Measurements from ENCODE around the gene DDIT4L. TPM values are rescaled to one million over a fixed set of nuclear protein-coding genes. Genes with fewer than 3 reads are reported as not detected.
A peak's percentile ranks its signal among the peaks of the same experiment; 100 is the strongest.
"Not testable (repeated sequence)": the region's sequence is repeated elsewhere in the genome, so short reads cannot be mapped to it uniquely, and the experiment has no call there.

The DDIT4L gene
- 9.4 TPM for polyA plus RNA-seq (2013, experiment 1 of 4)
- polyA plus RNA-seq (2013, experiment 2 of 4): 13.9 TPM
- polyA plus RNA-seq (2013, experiment 3 of 4): 5.8 TPM
- polyA plus RNA-seq (2013, experiment 4 of 4): 7.4 TPM

- Histone ChIP-seq H3K36me3 (ENCODE audit: control insufficient read depth, insufficient read depth, low read length) (no peaks in the 10 kb centered on the region), H3K27ac (ENCODE audit: insufficient read depth, low read depth, low read length, poor library complexity, severe bottlenecking) (no peak within 1 kb of the TSS), H3K4me3 (ENCODE audit: insufficient read depth, low read depth, low read length) (peak within 1 kb of the TSS; percentile 61), H3K9me3 (ENCODE audit: control insufficient read depth, low read length) (no peaks in the 10 kb centered on the region), H3K4me1 (ENCODE audit: control insufficient read depth, insufficient read depth, low read length) (peaks cover 6% of the 10 kb centered on the region), H3K27me3 (ENCODE audit: control insufficient read depth, insufficient read depth, low read length, poor library complexity, severe bottlenecking) (peaks cover 39% of the 10 kb centered on the region)
- WGBS, 2 experiments: 0 to 1% methylated on average over 48 to 51 of the region's 51 CpGs
These were observed at the start of gene DDIT4L for GRCh38 chr4:100189820-100190642. Gene DDIT4L (minus strand): TSS chr4:100190468. CDS start chr4:100189983, 485 bp downstream.

- 95 to 97% methylated on average over 2 of the region's 2 CpGs for WGBS, 2 experiments
- Histone ChIP-seq H3K4me1 (ENCODE audit: control insufficient read depth, insufficient read depth, low read length) (no peaks in the 10 kb centered on the region), H3K27me3 (ENCODE audit: control insufficient read depth, insufficient read depth, low read length, poor library complexity, severe bottlenecking) (no peaks in the 10 kb centered on the region), H3K27ac (ENCODE audit: insufficient read depth, low read depth, low read length, poor library complexity, severe bottlenecking) (no peak overlapping the region), H3K36me3 (ENCODE audit: control insufficient read depth, insufficient read depth, low read length) (no peaks in the 10 kb centered on the region), H3K4me3 (ENCODE audit: insufficient read depth, low read depth, low read length) (no peak overlapping the region), H3K9me3 (ENCODE audit: control insufficient read depth, low read length) (no peaks in the 10 kb centered on the region)
These were observed 49.7 kb upstream of the DDIT4L start for GRCh38 chr4:100240008-100240407.

- H3K36me3 ChIP-seq (ENCODE audit: control insufficient read depth, insufficient read depth, low read length): no peaks in the 10 kb centered on the region
- no peaks in the 10 kb centered on the region for H3K27me3 ChIP-seq (ENCODE audit: control insufficient read depth, insufficient read depth, low read length, poor library complexity, severe bottlenecking)
- H3K4me3 ChIP-seq (ENCODE audit: insufficient read depth, low read depth, low read length): no peak overlapping the region
- no peak overlapping the region for H3K27ac ChIP-seq (ENCODE audit: insufficient read depth, low read depth, low read length, poor library complexity, severe bottlenecking)
- H3K9me3 ChIP-seq (ENCODE audit: control insufficient read depth, low read length): no peaks in the 10 kb centered on the region
- no peaks in the 10 kb centered on the region for H3K4me1 ChIP-seq (ENCODE audit: control insufficient read depth, insufficient read depth, low read length)
These were observed 34.5 kb upstream of the DDIT4L start for GRCh38 chr4:100224721-100225120.

- no peaks in the 10 kb centered on the region for H3K9me3 ChIP-seq (ENCODE audit: control insufficient read depth, low read length)
- no peaks in the 10 kb centered on the region for H3K36me3 ChIP-seq (ENCODE audit: control insufficient read depth, insufficient read depth, low read length)
- no peak overlapping the region for H3K27ac ChIP-seq (ENCODE audit: insufficient read depth, low read depth, low read length, poor library complexity, severe bottlenecking)
- no peaks in the 10 kb centered on the region for H3K27me3 ChIP-seq (ENCODE audit: control insufficient read depth, insufficient read depth, low read length, poor library complexity, severe bottlenecking)
- H3K4me3 ChIP-seq (ENCODE audit: insufficient read depth, low read depth, low read length): no peak overlapping the region
- no peaks in the 10 kb centered on the region for H3K4me1 ChIP-seq (ENCODE audit: control insufficient read depth, insufficient read depth, low read length)
These were observed 33.9 kb upstream of the DDIT4L start for GRCh38 chr4:100224160-100224559.

- Histone ChIP-seq H3K4me1 (ENCODE audit: control insufficient read depth, insufficient read depth, low read length) (no peaks in the 10 kb centered on the region), H3K27me3 (ENCODE audit: control insufficient read depth, insufficient read depth, low read length, poor library complexity, severe bottlenecking) (no peaks in the 10 kb centered on the region), H3K4me3 (ENCODE audit: insufficient read depth, low read depth, low read length) (no peak overlapping the region), H3K27ac (ENCODE audit: insufficient read depth, low read depth, low read length, poor library complexity, severe bottlenecking) (no peak overlapping the region), H3K36me3 (ENCODE audit: control insufficient read depth, insufficient read depth, low read length) (no peaks in the 10 kb centered on the region), H3K9me3 (ENCODE audit: control insufficient read depth, low read length) (no peaks in the 10 kb centered on the region)
- no CpG with 5 or more reads among the region's 1 CpG for WGBS, 2 experiments
These were observed 18.7 kb upstream of the DDIT4L start for GRCh38 chr4:100208964-100209363.

- no peaks in the 10 kb centered on the region for H3K36me3 ChIP-seq (ENCODE audit: control insufficient read depth, insufficient read depth, low read length)
- no peaks in the 10 kb centered on the region for H3K9me3 ChIP-seq (ENCODE audit: control insufficient read depth, low read length)
- 96 to 97% methylated on average over 3 of the region's 3 CpGs for WGBS, 2 experiments
- H3K27ac ChIP-seq (ENCODE audit: insufficient read depth, low read depth, low read length, poor library complexity, severe bottlenecking): no peak overlapping the region
- no peaks in the 10 kb centered on the region for H3K27me3 ChIP-seq (ENCODE audit: control insufficient read depth, insufficient read depth, low read length, poor library complexity, severe bottlenecking)
- H3K4me1 ChIP-seq (ENCODE audit: control insufficient read depth, insufficient read depth, low read length): no peaks in the 10 kb centered on the region
- no peak overlapping the region for H3K4me3 ChIP-seq (ENCODE audit: insufficient read depth, low read depth, low read length)
These were observed 18.2 kb upstream of the DDIT4L start for GRCh38 chr4:100208459-100208858.

- no peaks in the 10 kb centered on the region for H3K4me1 ChIP-seq (ENCODE audit: control insufficient read depth, insufficient read depth, low read length)
- no peaks in the 10 kb centered on the region for H3K36me3 ChIP-seq (ENCODE audit: control insufficient read depth, insufficient read depth, low read length)
- no peaks in the 10 kb centered on the region for H3K27me3 ChIP-seq (ENCODE audit: control insufficient read depth, insufficient read depth, low read length, poor library complexity, severe bottlenecking)
- H3K9me3 ChIP-seq (ENCODE audit: control insufficient read depth, low read length): no peaks in the 10 kb centered on the region
- H3K4me3 ChIP-seq (ENCODE audit: insufficient read depth, low read depth, low read length): no peak overlapping the region
- no peak overlapping the region for H3K27ac ChIP-seq (ENCODE audit: insufficient read depth, low read depth, low read length, poor library complexity, severe bottlenecking)
These were observed 16.6 kb upstream of the DDIT4L start for GRCh38 chr4:100206850-100207249.

GRCh38 chr4:100198061-100198460, 7.8 kb upstream of the DDIT4L start:
- WGBS, 2 experiments: 100% methylated on average over 1 of the region's 1 CpG; no CpG with 5 or more reads in 1 of the 2 experiments
- Histone ChIP-seq H3K4me1 (ENCODE audit: control insufficient read depth, insufficient read depth, low read length) (no peaks in the 10 kb centered on the region), H3K4me3 (ENCODE audit: insufficient read depth, low read depth, low read length) (no peak overlapping the region), H3K27ac (ENCODE audit: insufficient read depth, low read depth, low read length, poor library complexity, severe bottlenecking) (no peak overlapping the region), H3K9me3 (ENCODE audit: control insufficient read depth, low read length) (no peaks in the 10 kb centered on the region), H3K27me3 (ENCODE audit: control insufficient read depth, insufficient read depth, low read length, poor library complexity, severe bottlenecking) (no peaks in the 10 kb centered on the region), H3K36me3 (ENCODE audit: control insufficient read depth, insufficient read depth, low read length) (no peaks in the 10 kb centered on the region)

- not testable (repeated sequence) for H3K36me3 ChIP-seq (ENCODE audit: control insufficient read depth, insufficient read depth, low read length); H3K4me1 ChIP-seq (ENCODE audit: control insufficient read depth, insufficient read depth, low read length); H3K27ac ChIP-seq (ENCODE audit: insufficient read depth, low read depth, low read length, poor library complexity, severe bottlenecking); H3K9me3 ChIP-seq (ENCODE audit: control insufficient read depth, low read length); H3K4me3 ChIP-seq (ENCODE audit: insufficient read depth, low read depth, low read length); H3K27me3 ChIP-seq (ENCODE audit: control insufficient read depth, insufficient read depth, low read length, poor library complexity, severe bottlenecking)
- WGBS, 2 experiments: 92 to 93% methylated on average over 40 of the region's 40 CpGs
These were observed 6.3 kb upstream of the DDIT4L start for GRCh38 chr4:100196388-100197071.

Data from ectodermal cell (in vitro differentiated cells).